GM23248 (cell line): ENCODE results near the gene PCDHGC4. TPM values are rescaled to one million over a fixed set of nuclear protein-coding genes. Genes with fewer than 3 reads are reported as not detected.

Experiments used
- DNase-seq: peaks from one replicate; pipeline ENCODE4 v3.0.0-alpha.2; 2015
- H2AFZ ChIP-seq: fragments of 200-600 bp; sonication (generic); 2 replicates; pipeline ENCODE4 v1.6.1; 2016; ENCODE audit warnings: antibody characterized with exemption
- H3F3A ChIP-seq: fragments of 200-600 bp; sonication (generic); 2 replicates; pipeline ENCODE4 v1.6.1; 2016; ENCODE audit warnings: mild to moderate bottlenecking, antibody characterized with exemption, mixed run types; ENCODE audit not compliant: insufficient read depth
- H3K27ac ChIP-seq: fragments of 200-600 bp; sonication (generic); 2 replicates; pipeline ENCODE4 v1.5.1; 2016; ENCODE audit warnings: mild to moderate bottlenecking
- H3K27me3 ChIP-seq: fragments of 200-600 bp; sonication (generic); replicated peaks from 2 replicates; pipeline ENCODE4 v1.6.1; 2016; ENCODE audit warnings: mild to moderate bottlenecking; ENCODE audit not compliant: insufficient read depth
- H3K36me3 ChIP-seq: fragments of 200-600 bp; sonication (generic); 2 replicates; pipeline ENCODE4 v1.6.1; 2016; ENCODE audit warnings: low read depth, mild to moderate bottlenecking
- H3K4me1 ChIP-seq: fragments of 200-600 bp; sonication (generic); 2 replicates; pipeline ENCODE4 v1.6.1; 2016; ENCODE audit warnings: mild to moderate bottlenecking; ENCODE audit not compliant: insufficient read depth
- H3K4me2 ChIP-seq: fragments of 200-600 bp; sonication (generic); one replicate; pipeline ENCODE4 v1.6.1; 2016; ENCODE audit warnings: mild to moderate bottlenecking; ENCODE audit not compliant: unreplicated experiment
- H3K4me3 ChIP-seq: fragments of 200-600 bp; sonication (generic); 2 replicates; pipeline ENCODE4 v1.5.1; 2016; ENCODE audit warnings: mild to moderate bottlenecking
- H3K79me2 ChIP-seq: fragments of 200-600 bp; sonication (generic); 2 replicates; pipeline ENCODE4 v1.6.1; 2016; ENCODE audit warnings: mild to moderate bottlenecking; ENCODE audit not compliant: insufficient read depth
- H3K9ac ChIP-seq: fragments of 200-600 bp; sonication (generic); 2 replicates; pipeline ENCODE4 v1.6.1; 2016; ENCODE audit warnings: mild to moderate bottlenecking
- H3K9me2 ChIP-seq: fragments of 200-600 bp; sonication (generic); 2 replicates; pipeline ENCODE4 v1.6.1; 2016; ENCODE audit warnings: mixed run types, mild to moderate bottlenecking, moderate library complexity; ENCODE audit not compliant: insufficient read depth
- H3K9me3 ChIP-seq: fragments of 200-600 bp; sonication (generic); one replicate; pipeline ENCODE4 v1.6.1; 2017; ENCODE audit warnings: low read depth
- H4K20me1 ChIP-seq: fragments of 200-600 bp; sonication (generic); 2 replicates; pipeline ENCODE4 v1.6.0; 2016; ENCODE audit not compliant: insufficient read depth
- EZH2 ChIP-seq: fragments of 200-600 bp; sonication (generic); IDR thresholded peaks from 2 replicates; pipeline ENCODE4 v1.6.1; 2018; ENCODE audit warnings: antibody characterized with exemption, mild to moderate bottlenecking; ENCODE audit not compliant: insufficient read depth, poor library complexity, severe bottlenecking
- EZH2phosphoT487 ChIP-seq: fragments of 200-600 bp; sonication (generic); IDR thresholded peaks from 2 replicates; pipeline ENCODE4 v1.6.1; 2018; ENCODE audit warnings: antibody characterized with exemption, moderate library complexity, mild to moderate bottlenecking, low read depth; ENCODE audit not compliant: insufficient read depth
- WGBS, 2 experiments: methylation state at CpG; one replicate each; pipeline ENCODE4 v1.1.6; 2015 to 2017; ENCODE audit warnings: low lambda C conversion rate in 2 of 2, low coverage in 1 of 2; ENCODE audit errors: missing lambda C conversion rate in 2 of 2; 5-methylcytosine and 5-hydroxymethylcytosine counted together
- in situ Hi-C: fragments of 300-500 bp; cut with MboI; formaldehyde crosslinking; loops from 2 replicates; pipeline ENCODE4 v1.15.0; 2020
- polyA plus RNA-seq: library from polyadenylated mRNA; unstranded; fragments of >200 nt; fragmentation: Nextera tagmentation; extraction: Ambion mirVana; gene quantifications from 2 replicates; pipeline ENCODE4 v1.2.1, GENCODE V29; 2016
- total RNA-seq: library from RNA; depleted of rRNA; stranded (reverse); fragments of >200 nt; shearing (Covaris generic); gene quantifications from 2 replicates; pipeline ENCODE4 v1.2.3, GENCODE V29; 2014

Gene PCDHGC4
- total and polyA plus RNA-seq, 2 experiments from 2014 or later: 0.16 to 0.54 TPM

DNA sequence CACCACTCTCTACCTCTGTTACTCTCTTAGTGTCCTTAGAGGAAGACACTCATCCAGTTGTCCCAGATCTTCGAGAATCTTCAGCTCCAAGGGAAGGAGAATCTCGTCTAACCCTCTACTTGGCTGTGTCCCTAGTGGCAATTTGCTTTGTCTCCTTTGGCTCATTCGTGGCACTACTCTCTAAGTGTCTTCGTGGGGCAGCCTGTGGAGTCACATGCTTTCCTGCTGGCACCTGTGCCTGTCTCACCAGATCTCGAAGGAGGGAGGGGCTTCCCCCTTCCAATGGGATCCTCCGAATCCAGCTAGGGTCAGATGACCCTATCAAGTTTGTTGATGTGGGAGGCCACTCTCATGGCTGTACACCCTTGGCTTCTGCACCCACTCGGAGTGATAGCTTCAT is 2.3 kb downstream of the PCDHGC4 start:
- Histone ChIP-seq H3K4me2 (no peak overlapping the region), H3K27me3 (no peaks in the 10 kb centered on the region), H3K9ac (no peak overlapping the region), H3K4me1 (peaks cover 40% of the 10 kb centered on the region), H3F3A (peaks cover 36% of the 10 kb centered on the region), H3K36me3 (no peaks in the 10 kb centered on the region), H3K9me2 (no peaks in the 10 kb centered on the region), H3K4me3 (no peak overlapping the region), H4K20me1 (no peaks in the 10 kb centered on the region), H3K27ac (no peak overlapping the region), H3K79me2 (peaks cover 86% of the 10 kb centered on the region), H3K9me3 (no peaks in the 10 kb centered on the region), H2AFZ (no peak overlapping the region)
- no peak for DNase-seq
- in situ Hi-C loops: no loop called here
- no peak for TF ChIP-seq EZH2
- no peak for TF ChIP-seq EZH2phosphoT487
- 75 to 78% methylated on average over 7 of the region's 7 CpGs for WGBS, 2 experiments

DNA sequence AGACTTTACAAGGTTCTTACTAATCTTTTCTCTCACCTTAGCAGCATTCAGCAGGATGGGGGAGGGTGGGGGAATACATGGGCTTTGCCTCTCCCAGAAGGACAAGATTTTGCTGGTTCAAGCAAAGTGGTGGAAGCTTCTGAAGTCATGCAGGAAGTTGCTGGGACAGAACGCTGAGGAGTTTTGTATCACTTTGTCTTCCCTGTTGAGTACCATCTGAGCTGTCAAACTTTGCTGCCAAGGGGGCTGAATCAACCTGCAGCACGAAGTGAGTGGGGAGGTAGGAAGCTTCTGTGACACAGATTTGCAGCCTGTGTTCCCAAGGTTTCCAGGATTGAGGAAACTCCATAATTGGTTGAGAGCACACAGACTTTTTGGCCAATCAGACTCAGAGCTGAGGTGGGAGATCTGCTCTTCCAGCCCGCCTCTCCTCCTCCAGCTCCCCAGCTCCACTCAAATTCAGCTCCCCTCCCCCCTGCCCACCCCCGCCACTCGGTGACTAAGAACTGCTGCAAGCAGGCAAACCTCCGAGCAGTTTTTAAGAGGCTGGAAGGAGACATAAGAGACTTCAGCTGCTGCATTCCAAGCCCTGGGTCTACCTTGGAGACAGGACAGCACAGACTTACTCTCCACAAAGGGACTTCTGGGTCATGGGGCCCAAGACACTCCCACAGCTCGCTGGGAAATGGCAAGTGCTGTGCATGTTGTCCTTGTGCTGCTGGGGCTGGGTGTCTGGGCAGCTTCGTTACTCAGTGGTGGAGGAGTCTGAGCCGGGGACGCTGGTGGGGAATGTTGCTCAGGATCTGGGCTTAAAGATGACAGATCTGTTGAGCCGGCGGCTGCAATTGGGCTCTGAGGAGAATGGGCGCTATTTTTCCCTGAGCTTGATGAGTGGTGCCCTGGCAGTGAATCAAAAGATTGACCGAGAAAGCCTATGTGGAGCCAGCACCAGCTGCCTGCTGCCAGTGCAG is 4.0 kb downstream of the PCDHGC4 start, which contains the start of gene PCDHGC5:
TSS of gene PCDHGC5 (plus strand) at position 491 of the 971 bp plus-strand sequence. CDS start at position 651, 160 bp downstream.
- Histone ChIP-seq H2AFZ (no peak within 1 kb of the TSS), H3K9ac (peak within 1 kb of the TSS; percentile 55), H4K20me1 (no peaks in the 10 kb centered on the region), H3K79me2 (peaks cover 86% of the 10 kb centered on the region), H3K36me3 (no peaks in the 10 kb centered on the region), H3K4me2 (peak within 1 kb of the TSS; percentile 78), H3K27me3 (no peaks in the 10 kb centered on the region), H3K27ac (peak within 1 kb of the TSS; percentile 79), H3K9me3 (no peaks in the 10 kb centered on the region), H3K9me2 (no peaks in the 10 kb centered on the region), H3F3A (peaks cover 36% of the 10 kb centered on the region), H3K4me3 (peak within 1 kb of the TSS; percentile 60), H3K4me1 (peaks cover 44% of the 10 kb centered on the region)
- in situ Hi-C loops: no loop called here
- TF ChIP-seq EZH2phosphoT487 (no peak), EZH2 (no peak)
- WGBS, 2 experiments: 10 to 15% methylated on average over 12 to 14 of the region's 14 CpGs
- DNase-seq: peak; percentile 88

DNA sequence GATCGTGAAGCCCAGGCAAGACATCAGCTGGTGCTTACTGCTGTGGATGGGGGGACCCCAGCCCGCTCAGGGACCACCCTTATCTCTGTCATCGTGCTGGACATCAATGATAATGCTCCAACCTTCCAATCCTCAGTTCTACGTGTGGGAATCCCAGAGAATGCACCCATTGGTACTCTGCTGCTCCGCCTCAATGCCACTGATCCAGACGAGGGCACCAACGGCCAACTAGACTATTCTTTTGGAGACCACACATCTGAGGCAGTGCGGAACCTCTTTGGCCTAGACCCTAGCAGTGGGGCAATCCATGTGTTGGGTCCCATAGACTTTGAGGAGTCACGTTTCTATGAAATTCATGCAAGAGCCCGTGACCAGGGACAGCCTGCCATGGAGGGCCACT is 5.0 kb downstream of the PCDHGC4 start:
- in situ Hi-C loops: no loop called here
- Histone ChIP-seq H3K27ac (peak overlapping the region; percentile 79), H3K9me2 (no peaks in the 10 kb centered on the region), H3K27me3 (no peaks in the 10 kb centered on the region), H3K79me2 (peaks cover 84% of the 10 kb centered on the region), H3K4me2 (peak overlapping the region; percentile 78), H3F3A (peaks cover 36% of the 10 kb centered on the region), H3K4me3 (peak overlapping the region; percentile 60; the same call in 1 of the 2 replicates), H4K20me1 (no peaks in the 10 kb centered on the region), H2AFZ (no peak overlapping the region), H3K36me3 (no peaks in the 10 kb centered on the region), H3K9me3 (no peaks in the 10 kb centered on the region), H3K9ac (peak overlapping the region; percentile 55; the same call in 1 of the 2 replicates), H3K4me1 (peaks cover 43% of the 10 kb centered on the region)
- DNase-seq: no peak
- 91 to 95% methylated on average over 10 of the region's 10 CpGs for WGBS, 2 experiments
- no peak for TF ChIP-seq EZH2
- no peak for TF ChIP-seq EZH2phosphoT487

DNA sequence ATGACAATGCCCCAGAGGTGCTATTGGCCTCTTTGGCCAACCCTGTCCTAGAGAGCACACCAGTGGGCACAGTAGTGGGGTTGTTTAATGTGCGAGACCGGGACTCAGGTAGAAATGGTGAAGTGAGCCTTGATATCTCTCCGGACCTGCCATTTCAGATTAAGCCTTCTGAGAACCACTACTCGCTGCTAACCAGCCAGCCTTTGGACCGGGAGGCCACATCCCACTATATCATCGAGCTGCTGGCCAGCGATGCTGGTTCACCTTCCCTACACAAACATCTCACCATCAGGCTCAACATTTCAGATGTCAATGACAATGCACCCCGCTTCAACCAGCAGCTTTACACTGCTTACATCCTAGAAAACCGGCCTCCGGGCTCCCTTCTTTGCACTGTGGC is 5.4 kb downstream of the PCDHGC4 start:
- no peak overlapping the region for H3K4me2 ChIP-seq
- TF ChIP-seq EZH2phosphoT487 (no peak), EZH2 (no peak)
- in situ Hi-C loops: no loop called here
- peaks cover 84% of the 10 kb centered on the region for H3K79me2 ChIP-seq
- no peak for DNase-seq
- no peaks in the 10 kb centered on the region for H3K9me3 ChIP-seq
- H3K9me2 ChIP-seq: no peaks in the 10 kb centered on the region
- peaks cover 36% of the 10 kb centered on the region for H3F3A ChIP-seq
- H3K4me3 ChIP-seq: no peak overlapping the region
- H3K36me3 ChIP-seq: no peaks in the 10 kb centered on the region
- no peaks in the 10 kb centered on the region for H4K20me1 ChIP-seq
- WGBS, 2 experiments: 93 to 96% methylated on average over 10 of the region's 10 CpGs
- H3K27me3 ChIP-seq: no peaks in the 10 kb centered on the region
- H3K4me1 ChIP-seq: peaks cover 40% of the 10 kb centered on the region
- H2AFZ ChIP-seq: no peak overlapping the region
- H3K27ac ChIP-seq: no peak overlapping the region
- H3K9ac ChIP-seq: no peak overlapping the region
